T-helper 2 cell treated with Interferon-gamma antibody and Interleukin-4, amounts not matched to agents 5 μg/mL and 100 μg/mL, for 36 hours (primary cell): ENCODE results near the gene GPSM3.
"Not testable (repeated sequence)": the region's sequence is repeated elsewhere in the genome, so short reads cannot be mapped to it uniquely, and the experiment has no call there.

Experiments used
- DNase-seq: peaks from one replicate; pipeline ENCODE4 v3.0.0; 2021; ENCODE audit warnings: low spot score
- H3K27ac Mint-ChIP-seq: one replicate; pipeline ENCODE4 v1.8.0; 2021; ENCODE audit warnings: mild to moderate bottlenecking, mixed read lengths
- H3K27me3 Mint-ChIP-seq: one replicate; pipeline ENCODE4 v1.8.0; 2021; ENCODE audit warnings: low read depth, mixed read lengths
- H3K36me3 Mint-ChIP-seq: one replicate; pipeline ENCODE4 v1.8.0; 2021; ENCODE audit warnings: low read depth, mixed read lengths
- H3K4me1 Mint-ChIP-seq: one replicate; pipeline ENCODE4 v1.8.0; 2021; ENCODE audit warnings: low read depth, mixed read lengths
- H3K4me3 Mint-ChIP-seq: one replicate; pipeline ENCODE4 v1.8.0; 2022; ENCODE audit warnings: mild to moderate bottlenecking, moderate library complexity, mixed read lengths
- H3K9me3 Mint-ChIP-seq: one replicate; pipeline ENCODE4 v1.8.0; 2021; ENCODE audit warnings: mixed read lengths

The GPSM3 gene

GRCh38 chr6:32149932-32150870 lies 42.2 kb downstream of the GPSM3 start:
- Mint-ChIP-seq H3K4me1 (peaks cover 28% of the 10 kb centered on the region), H3K9me3 (no peaks in the 10 kb centered on the region), H3K4me3 (no peak overlapping the region), H3K27me3 (peaks cover 69% of the 10 kb centered on the region), H3K36me3 (no peaks in the 10 kb centered on the region), H3K27ac (no peak overlapping the region)
- DNase-seq = no peak

- DNase-seq = no peak
- Mint-ChIP-seq H3K9me3 (no peaks in the 10 kb centered on the region), H3K4me1 (peaks cover 21% of the 10 kb centered on the region), H3K36me3 (no peaks in the 10 kb centered on the region), H3K4me3 (peak overlapping the region; percentile 79), H3K27me3 (peaks cover 70% of the 10 kb centered on the region), H3K27ac (peak overlapping the region; percentile 29)
Measured at GRCh38 chr6:32149092-32149755, 43.2 kb downstream of the GPSM3 start.

GRCh38 chr6:32148289-32149091 lies 44.0 kb downstream of the GPSM3 start:
- no peaks in the 10 kb centered on the region for H3K9me3 Mint-ChIP-seq
- peak overlapping the region; percentile 79 for H3K4me3 Mint-ChIP-seq
- DNase-seq = peak; percentile 63
- H3K27me3 Mint-ChIP-seq = peaks cover 69% of the 10 kb centered on the region
- H3K36me3 Mint-ChIP-seq = no peaks in the 10 kb centered on the region
- H3K4me1 Mint-ChIP-seq = peaks cover 19% of the 10 kb centered on the region
- H3K27ac Mint-ChIP-seq = peak overlapping the region; percentile 29

GRCh38 chr6:32147401-32148132 lies 44.9 kb downstream of the GPSM3 start:
- Mint-ChIP-seq H3K4me3 (no peak overlapping the region), H3K36me3 (no peaks in the 10 kb centered on the region), H3K4me1 (peaks cover 13% of the 10 kb centered on the region), H3K27me3 (peaks cover 60% of the 10 kb centered on the region), H3K27ac (no peak overlapping the region), H3K9me3 (no peaks in the 10 kb centered on the region)
- DNase-seq = no peak

- Mint-ChIP-seq H3K36me3 (no peaks in the 10 kb centered on the region), H3K27me3 (peaks cover 59% of the 10 kb centered on the region), H3K27ac (no peak overlapping the region), H3K4me3 (no peak overlapping the region), H3K4me1 (peaks cover 13% of the 10 kb centered on the region), H3K9me3 (no peaks in the 10 kb centered on the region)
- DNase-seq = no peak
Measured at GRCh38 chr6:32146687-32147086, 45.8 kb downstream of the GPSM3 start.

GRCh38 chr6:32146287-32146686 lies 46.2 kb downstream of the GPSM3 start:
- H3K4me3 Mint-ChIP-seq = no peak overlapping the region
- no peak overlapping the region for H3K27ac Mint-ChIP-seq
- DNase-seq = no peak
- H3K27me3 Mint-ChIP-seq = peaks cover 58% of the 10 kb centered on the region
- H3K9me3 Mint-ChIP-seq = no peaks in the 10 kb centered on the region
- H3K36me3 Mint-ChIP-seq = no peaks in the 10 kb centered on the region
- peaks cover 12% of the 10 kb centered on the region for H3K4me1 Mint-ChIP-seq

- Mint-ChIP-seq H3K27me3 (peaks cover 47% of the 10 kb centered on the region), H3K4me1 (peaks cover 11% of the 10 kb centered on the region)
- not testable (repeated sequence) for H3K9me3 Mint-ChIP-seq, DNase-seq, H3K36me3 Mint-ChIP-seq, H3K27ac Mint-ChIP-seq, H3K4me3 Mint-ChIP-seq
Measured at GRCh38 chr6:32144238-32144637, 48.2 kb downstream of the GPSM3 start.
